GM12873 (cell line): ENCODE measurements around the gene RMND5B.
A peak's percentile ranks its signal among the peaks of the same experiment; 100 is the strongest.

Source experiments
- CTCF ChIP-seq: IDR thresholded peaks from 2 replicates; pipeline ENCODE4 v1.5.1; 2012; ENCODE audit warnings: low read depth, mild to moderate bottlenecking, moderate library complexity, low read length, control low read depth; ENCODE audit not compliant: insufficient read depth; ENCODE audit errors: missing control alignments

The RMND5B gene

GRCh38 chr5:178153530-178154340 lies 22.9 kb downstream of the RMND5B start, which contains the start of gene NHP2:
Gene NHP2 (minus strand): TSS chr5:178153885. CDS start chr5:178153817, 68 bp downstream.
- no peak for TF ChIP-seq CTCF

- no peak for TF ChIP-seq CTCF
Observed at GRCh38 chr5:178155065-178155464, 24.3 kb downstream of the RMND5B start.

- TF ChIP-seq CTCF, result no peak
Observed at GRCh38 chr5:178160176-178160575, 29.4 kb downstream of the RMND5B start.

GRCh38 chr5:178162481-178162880 lies 31.7 kb downstream of the RMND5B start:
- no peak for TF ChIP-seq CTCF

- peak; percentile 100 for TF ChIP-seq CTCF
Observed at GRCh38 chr5:178163772-178164735, 33.2 kb downstream of the RMND5B start.

GRCh38 chr5:178165581-178165980 lies 34.8 kb downstream of the RMND5B start:
- no peak for TF ChIP-seq CTCF

GRCh38 chr5:178170455-178170854 lies 39.6 kb downstream of the RMND5B start:
- no peak for TF ChIP-seq CTCF
